ENCODE results near the gene NR2F1-AS1.

The NR2F1-AS1 gene

DNA sequence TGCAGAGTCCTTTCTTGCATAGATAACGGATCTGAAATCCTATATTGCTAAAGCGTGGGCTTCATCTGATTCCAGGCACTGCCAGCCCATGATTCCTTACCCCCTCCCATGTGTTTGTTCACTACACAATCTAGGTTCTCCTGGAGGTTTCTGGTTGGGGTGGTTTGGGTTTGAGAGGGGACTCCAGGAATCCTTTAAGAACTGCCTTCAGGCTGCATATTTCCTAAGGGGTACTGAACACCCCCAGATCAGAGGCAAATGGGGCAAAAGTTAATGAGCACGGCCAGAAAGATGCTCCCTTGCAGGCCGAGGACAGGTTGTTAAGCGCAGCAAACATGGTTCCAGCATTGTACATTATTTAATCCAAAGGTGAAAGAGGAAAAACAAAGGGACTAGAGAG lies 11.9 kb upstream of the NR2F1-AS1 start:
- TF ChIP-seq CTCF (conservative IDR thresholded peaks at IDR 0.05; ENCODE audit: low read depth, low read length): no peak
- no peak overlapping the region for H3K4me3 ChIP-seq (ENCODE audit: low read length)
- DNase-seq (ENCODE audit: low read depth): no peak

GRCh38 chr5:93591323-93591945 lies 10.4 kb upstream of the NR2F1-AS1 start:
- no peak for TF ChIP-seq CTCF (conservative IDR thresholded peaks at IDR 0.05; ENCODE audit: low read depth, low read length)
- H3K4me3 ChIP-seq (ENCODE audit: low read length): peak overlapping the region; percentile 28
- DNase-seq (ENCODE audit: low read depth): no peak

DNA sequence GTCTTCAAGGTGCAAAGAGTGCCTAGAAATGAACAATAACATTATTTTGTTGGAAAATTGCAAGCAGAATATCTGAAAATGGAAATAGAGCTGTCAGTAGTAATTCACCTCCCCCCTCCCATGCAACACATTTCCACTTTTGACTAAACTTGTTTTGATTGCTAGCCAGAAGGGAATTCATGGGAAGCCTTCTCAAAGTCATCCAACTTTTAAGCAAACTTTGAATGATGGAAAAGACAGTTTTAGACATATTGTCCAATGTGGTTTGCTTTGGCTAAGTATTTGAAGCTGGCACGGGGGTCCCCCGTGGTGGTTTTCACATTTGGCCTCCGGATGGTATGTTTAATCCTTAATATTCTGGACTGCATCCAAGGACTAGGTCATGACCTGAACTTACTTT lies 9.5 kb upstream of the NR2F1-AS1 start:
- peak overlapping the region; percentile 71 for H3K4me3 ChIP-seq (ENCODE audit: low read length)
- peak; percentile 89 for DNase-seq (ENCODE audit: low read depth)
- no peak for TF ChIP-seq CTCF (conservative IDR thresholded peaks at IDR 0.05; ENCODE audit: low read depth, low read length)

DNA sequence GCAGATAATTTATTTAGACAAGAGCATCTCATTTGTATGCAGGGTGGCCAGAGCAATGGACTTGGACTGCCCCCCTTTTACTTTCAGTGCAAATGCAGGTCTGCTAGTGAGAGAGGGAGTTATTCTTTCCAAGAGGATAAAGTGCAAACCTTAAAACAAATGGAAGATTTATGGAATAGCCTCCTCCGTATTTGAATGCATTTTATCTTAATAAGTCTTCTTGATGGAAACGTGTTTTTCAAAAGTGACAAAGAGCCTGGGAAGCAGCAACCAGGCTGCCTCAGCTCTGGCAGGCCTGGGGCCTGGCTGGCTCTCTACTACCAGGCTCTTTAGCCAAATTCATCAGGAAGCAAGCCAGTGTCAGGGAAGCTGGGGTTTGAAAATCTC lies 8.8 kb upstream of the NR2F1-AS1 start:
- TF ChIP-seq CTCF (conservative IDR thresholded peaks at IDR 0.05; ENCODE audit: low read depth, low read length): no peak
- no peak for DNase-seq (ENCODE audit: low read depth)
- H3K4me3 ChIP-seq (ENCODE audit: low read length): peak overlapping the region; percentile 71

DNA sequence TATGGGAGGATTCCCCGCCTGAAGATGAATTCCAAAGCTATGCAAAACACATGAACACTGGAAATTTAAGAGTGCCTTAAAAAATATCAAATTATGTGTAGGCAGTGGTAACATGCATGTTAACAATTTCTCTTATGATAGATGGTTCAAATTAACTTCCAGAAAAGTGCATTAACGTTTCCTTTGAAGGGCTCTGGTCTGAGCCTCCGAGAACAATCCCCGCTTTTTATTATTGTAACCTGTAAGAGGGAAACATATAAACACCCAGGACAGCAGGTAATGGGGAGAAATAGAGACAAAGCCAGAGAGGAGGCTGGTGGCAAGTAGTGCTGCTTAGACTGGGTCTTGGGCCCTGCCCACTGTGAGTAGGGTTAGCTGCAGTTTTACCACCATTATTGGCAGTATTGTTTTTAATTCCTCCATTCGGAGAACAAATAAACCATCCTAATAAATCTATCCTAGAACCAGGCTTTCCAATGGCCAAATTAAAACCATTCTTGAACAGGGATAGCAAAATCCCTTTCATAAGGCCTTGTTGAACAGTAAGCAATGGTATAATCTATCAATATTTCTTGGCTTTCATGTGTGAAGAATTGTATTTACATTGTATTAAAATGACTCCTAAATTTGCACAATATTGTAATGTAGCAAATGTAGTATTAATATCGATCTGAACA lies 8.3 kb upstream of the NR2F1-AS1 start:
- no peak for TF ChIP-seq CTCF (conservative IDR thresholded peaks at IDR 0.05; ENCODE audit: low read depth, low read length)
- no peak for DNase-seq (ENCODE audit: low read depth)
- H3K4me3 ChIP-seq (ENCODE audit: low read length): peak overlapping the region; percentile 71

DNA sequence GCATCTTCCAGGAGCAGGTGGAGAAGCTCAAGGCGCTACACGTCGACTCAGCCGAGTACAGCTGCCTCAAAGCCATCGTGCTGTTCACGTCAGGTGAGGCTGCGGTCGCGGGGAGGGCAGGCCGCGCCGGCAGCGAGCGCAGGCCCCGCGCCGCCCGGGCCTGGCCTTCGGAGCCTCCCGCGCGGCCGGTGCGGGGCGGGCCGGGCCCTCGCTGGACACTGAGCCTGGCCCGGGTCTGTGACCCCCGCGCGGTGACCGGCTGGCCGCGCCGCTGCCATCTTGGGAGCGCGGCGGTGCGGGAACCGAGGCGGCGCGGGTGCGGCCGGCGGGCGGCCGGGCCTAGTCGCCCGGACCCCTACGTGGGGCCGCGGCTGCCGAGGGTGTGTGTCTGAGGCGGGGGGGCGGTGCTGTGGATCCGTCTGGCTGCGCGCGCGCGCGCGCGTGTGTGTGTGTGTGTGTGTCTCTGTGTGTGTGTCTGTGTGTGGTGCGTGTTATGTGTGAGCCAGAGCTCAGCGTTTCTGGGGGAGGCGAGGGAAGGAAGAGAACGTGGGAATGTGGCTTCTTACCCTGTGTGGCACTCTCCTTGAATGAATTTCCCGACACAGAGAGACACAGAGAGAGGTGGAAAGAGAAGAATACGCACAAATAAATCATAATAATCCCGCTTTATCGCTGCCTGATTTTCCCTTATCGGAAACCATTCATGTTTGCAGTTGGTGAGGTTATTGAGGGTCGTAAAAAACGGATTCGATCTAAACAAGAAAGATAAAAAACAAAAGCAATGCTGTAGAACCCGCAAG lies 7.5 kb upstream of the NR2F1-AS1 start:
- peak overlapping the region; percentile 93 for H3K4me3 ChIP-seq (ENCODE audit: low read length)
- no peak for TF ChIP-seq CTCF (conservative IDR thresholded peaks at IDR 0.05; ENCODE audit: low read depth, low read length)
- DNase-seq (ENCODE audit: low read depth): no peak

All from retinal pigment epithelial cell (primary cell).